ENCODE measurements around the gene ATP6V1F.

Gene ATP6V1F

DNA sequence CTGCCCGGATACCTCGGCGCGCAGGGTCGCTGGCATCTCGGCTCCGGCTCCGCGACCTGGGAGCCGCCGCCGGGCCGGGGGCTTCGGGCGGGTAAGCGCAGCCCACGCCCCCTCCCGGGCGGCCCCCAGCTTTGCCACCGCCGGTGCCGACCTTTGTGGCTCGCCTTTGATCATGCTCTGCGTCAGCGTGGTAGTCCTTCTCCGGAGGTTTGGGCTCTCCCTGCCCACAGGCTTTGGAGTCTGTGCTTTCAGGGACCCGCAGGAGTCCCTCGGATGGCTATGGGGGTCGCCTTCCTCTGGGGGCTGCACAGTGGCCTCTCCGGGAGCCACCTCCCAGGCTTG is 7.3 kb downstream of the ATP6V1F start:
- TF ChIP-seq, protein P1, sequence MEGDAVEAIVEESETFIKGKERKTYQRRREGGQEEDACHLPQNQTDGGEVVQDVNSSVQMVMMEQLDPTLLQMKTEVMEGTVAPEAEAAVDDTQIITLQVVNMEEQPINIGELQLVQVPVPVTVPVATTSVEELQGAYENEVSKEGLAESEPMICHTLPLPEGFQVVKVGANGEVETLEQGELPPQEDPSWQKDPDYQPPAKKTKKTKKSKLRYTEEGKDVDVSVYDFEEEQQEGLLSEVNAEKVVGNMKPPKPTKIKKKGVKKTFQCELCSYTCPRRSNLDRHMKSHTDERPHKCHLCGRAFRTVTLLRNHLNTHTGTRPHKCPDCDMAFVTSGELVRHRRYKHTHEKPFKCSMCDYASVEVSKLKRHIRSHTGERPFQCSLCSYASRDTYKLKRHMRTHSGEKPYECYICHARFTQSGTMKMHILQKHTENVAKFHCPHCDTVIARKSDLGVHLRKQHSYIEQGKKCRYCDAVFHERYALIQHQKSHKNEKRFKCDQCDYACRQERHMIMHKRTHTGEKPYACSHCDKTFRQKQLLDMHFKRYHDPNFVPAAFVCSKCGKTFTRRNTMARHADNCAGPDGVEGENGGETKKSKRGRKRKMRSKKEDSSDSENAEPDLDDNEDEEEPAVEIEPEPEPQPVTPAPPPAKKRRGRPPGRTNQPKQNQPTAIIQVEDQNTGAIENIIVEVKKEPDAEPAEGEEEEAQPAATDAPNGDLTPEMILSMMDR (IDR thresholded peaks at IDR 0.05; ENCODE audit: control extremely low read depth, extremely low read depth, low read depth, missing control alignments) = no peak
- POLR2A ChIA-PET = no interaction called here
- CTCF ChIA-PET = interaction anchor here (1.0 to 9.5 kb wide), 2 partner anchors 12 to 27 kb away, joined by 3 to 75 read pairs; no protein-coding TSS in a partner anchor
- DNase-seq (ENCODE audit: extremely low spot score) = no peak

DNA sequence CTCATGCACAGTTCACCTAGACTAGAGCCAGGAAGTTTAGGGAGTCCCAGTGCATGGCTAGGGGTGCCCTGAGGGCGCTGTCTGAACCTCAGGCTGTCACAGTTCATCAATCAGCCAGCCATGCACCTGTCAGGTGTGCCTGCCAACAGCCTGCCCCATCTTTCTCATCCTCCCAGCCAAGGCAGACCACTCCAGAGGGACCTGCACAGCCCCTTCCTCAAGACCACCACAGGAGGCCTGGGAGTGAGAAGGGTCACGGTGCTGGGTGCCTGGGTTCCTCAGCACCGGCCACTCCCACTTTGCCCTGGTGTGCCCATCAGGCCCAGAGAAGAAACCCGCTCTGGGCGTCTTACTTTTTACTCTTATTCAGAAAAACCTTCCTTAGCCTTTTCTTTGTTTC is 8.4 kb downstream of the ATP6V1F start:
- CTCF ChIA-PET = interaction anchor here (1.1 to 9.5 kb wide), 3 partner anchors 8 to 11 kb away, joined by 3 to 75 read pairs (median 7); partner anchors contain the start of gene ATP6V1F
- POLR2A ChIA-PET = no interaction called here
- TF ChIP-seq, protein P1 (IDR thresholded peaks at IDR 0.05; ENCODE audit: control extremely low read depth, extremely low read depth, low read depth, missing control alignments) = no peak
- no peak for DNase-seq (ENCODE audit: extremely low spot score)

GRCh38 chr7:128872394-128872824 is 9.8 kb downstream of the ATP6V1F start:
- CTCF ChIA-PET = interaction anchor here (1.1 to 9.5 kb wide), 4 partner anchors 9 to 13 kb away, joined by 3 to 75 read pairs (median 10); partner anchors contain the start of gene ATP6V1F
- POLR2A ChIA-PET = no interaction called here
- TF ChIP-seq, protein P1 (IDR thresholded peaks at IDR 0.05; ENCODE audit: control extremely low read depth, extremely low read depth, low read depth, missing control alignments) = peak; percentile 20
- no peak for DNase-seq (ENCODE audit: extremely low spot score)

GRCh38 chr7:128873234-128873633 is 10.6 kb downstream of the ATP6V1F start:
- DNase-seq (ENCODE audit: extremely low spot score) = no peak
- TF ChIP-seq, protein P1 (IDR thresholded peaks at IDR 0.05; ENCODE audit: control extremely low read depth, extremely low read depth, low read depth, missing control alignments) = no peak
- POLR2A ChIA-PET = no interaction called here
- CTCF ChIA-PET = interaction anchor here (1.1 to 9.5 kb wide), 3 partner anchors 9 to 447 kb away, joined by 3 to 75 read pairs (median 12); partner anchors contain the start of gene ATP6V1F

GRCh38 chr7:128874140-128875031 is 11.7 kb downstream of the ATP6V1F start:
- TF ChIP-seq, protein P1 (IDR thresholded peaks at IDR 0.05; ENCODE audit: control extremely low read depth, extremely low read depth, low read depth, missing control alignments) = no peak

DNA sequence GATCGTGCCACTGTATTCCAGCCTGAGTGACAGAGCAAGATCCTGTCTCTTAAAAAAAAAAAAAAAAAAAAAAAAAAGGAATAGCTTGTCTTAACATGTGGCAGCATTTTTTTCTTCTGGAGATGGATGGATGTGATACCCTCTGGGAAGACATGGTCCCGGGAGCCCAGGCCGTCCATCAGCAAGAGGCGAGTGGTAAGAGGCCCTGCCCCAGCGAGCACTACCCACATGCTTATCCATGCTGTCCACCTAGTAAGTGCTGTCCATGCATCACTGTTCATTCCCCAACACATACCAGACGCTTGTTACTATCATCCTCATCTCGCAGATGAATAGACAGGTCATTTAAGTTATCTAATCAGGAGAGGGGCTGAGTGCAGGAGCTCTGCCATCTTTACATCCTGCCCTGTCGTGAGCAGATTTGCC is 12.9 kb downstream of the ATP6V1F start:
- TF ChIP-seq, protein P1 (IDR thresholded peaks at IDR 0.05; ENCODE audit: control extremely low read depth, extremely low read depth, low read depth, missing control alignments) = no peak
- ChIA-PET POLR2A (no interaction called here), CTCF (interaction anchor here (1.1 kb wide), 2 partner anchors 9 to 216 kb away, joined by 5 to 6 read pairs; no protein-coding TSS in a partner anchor)
- DNase-seq (ENCODE audit: extremely low spot score) = no peak

More at GRCh38 chr7:128874140-128875031, 11.7 kb downstream of the ATP6V1F start:
- ChIA-PET POLR2A (no interaction called here), CTCF (interaction anchor here (1.1 to 9.5 kb wide), 4 partner anchors 8 to 448 kb away, joined by 3 to 75 read pairs (median 8); partner anchors contain the start of gene ATP6V1F)
- DNase-seq (ENCODE audit: extremely low spot score) = no peak

All from GM10248 (cell line).